ENCODE results near the gene PGBD2. TPM values are rescaled to one million over a fixed set of nuclear protein-coding genes. Genes with fewer than 3 reads are reported as not detected.
A peak's percentile ranks its signal among the peaks of the same experiment; 100 is the strongest.

The PGBD2 gene
- total and polyA plus RNA-seq, 9 of the 15 experiments (the other 6 are each of a cell fraction or from before 2014, with no cell fraction given), result 11.9 to 21.8 (median 14.7) TPM

- peak in 1 of 2 experiments; percentile 46; a peak in 1 of 4 replicates for TF ChIP-seq ZNF639 (CRISPR knock-in tag; conservative IDR thresholded peaks at IDR 0.05 in 1 of 2, IDR thresholded peaks at IDR 0.05 in 1 of 2)
- peak; percentile 85 for TF ChIP-seq ZSCAN29 (IDR thresholded peaks at IDR 0.05)
- no peak for TF ChIP-seq ZNF165 (CRISPR knock-in tag; IDR thresholded peaks at IDR 0.05; ENCODE audit: borderline replicate concordance)
- TF ChIP-seq NKRF (IDR thresholded peaks at IDR 0.05; ENCODE audit: borderline replicate concordance), result no peak
- TF ChIP-seq, protein P1, sequence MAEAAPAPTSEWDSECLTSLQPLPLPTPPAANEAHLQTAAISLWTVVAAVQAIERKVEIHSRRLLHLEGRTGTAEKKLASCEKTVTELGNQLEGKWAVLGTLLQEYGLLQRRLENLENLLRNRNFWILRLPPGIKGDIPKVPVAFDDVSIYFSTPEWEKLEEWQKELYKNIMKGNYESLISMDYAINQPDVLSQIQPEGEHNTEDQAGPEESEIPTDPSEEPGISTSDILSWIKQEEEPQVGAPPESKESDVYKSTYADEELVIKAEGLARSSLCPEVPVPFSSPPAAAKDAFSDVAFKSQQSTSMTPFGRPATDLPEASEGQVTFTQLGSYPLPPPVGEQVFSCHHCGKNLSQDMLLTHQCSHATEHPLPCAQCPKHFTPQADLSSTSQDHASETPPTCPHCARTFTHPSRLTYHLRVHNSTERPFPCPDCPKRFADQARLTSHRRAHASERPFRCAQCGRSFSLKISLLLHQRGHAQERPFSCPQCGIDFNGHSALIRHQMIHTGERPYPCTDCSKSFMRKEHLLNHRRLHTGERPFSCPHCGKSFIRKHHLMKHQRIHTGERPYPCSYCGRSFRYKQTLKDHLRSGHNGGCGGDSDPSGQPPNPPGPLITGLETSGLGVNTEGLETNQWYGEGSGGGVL (CRISPR knock-in tag; IDR thresholded peaks at IDR 0.05), result no peak
- TF ChIP-seq, protein P2, sequence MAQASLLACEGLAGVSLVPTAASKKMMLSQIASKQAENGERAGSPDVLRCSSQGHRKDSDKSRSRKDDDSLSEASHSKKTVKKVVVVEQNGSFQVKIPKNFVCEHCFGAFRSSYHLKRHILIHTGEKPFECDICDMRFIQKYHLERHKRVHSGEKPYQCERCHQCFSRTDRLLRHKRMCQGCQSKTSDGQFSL (CRISPR knock-in tag; IDR thresholded peaks at IDR 0.05), result peak; percentile 87
- TF ChIP-seq, protein P2 (tag; IDR thresholded peaks at IDR 0.05), result no peak
- no peak for TF ChIP-seq ZNF197 (CRISPR knock-in tag; IDR thresholded peaks at IDR 0.05; ENCODE audit: low read depth)
- TF ChIP-seq CBX3 (IDR thresholded peaks at IDR 0.05; ENCODE audit: borderline replicate concordance in 1 of 2, low read length in 2 of 2), result peak in 1 of 2 experiments; percentile 95; a peak in 1 of 3 replicates
- TF ChIP-seq NFYB (IDR thresholded peaks at IDR 0.05; ENCODE audit: extremely low read depth, insufficient read length), result no peak
- TF ChIP-seq BCOR (IDR thresholded peaks at IDR 0.05), result peak; percentile 89
- TF ChIP-seq ZNF3 (CRISPR knock-in tag; IDR thresholded peaks at IDR 0.05), result no peak
- TF ChIP-seq ZBTB8A (IDR thresholded peaks at IDR 0.05; ENCODE audit: partially characterized antibody), result no peak
- TF ChIP-seq TBP (optimal IDR thresholded peaks at IDR 0.05; ENCODE audit: low read depth, low read length), result no peak
- TF ChIP-seq STAT6 (CRISPR knock-in tag; IDR thresholded peaks at IDR 0.05), result peak; percentile 99; the same call in 1 of the 2 replicates
- no peak for TF ChIP-seq RAD51 (IDR thresholded peaks at IDR 0.05; ENCODE audit: borderline replicate concordance, low read depth)
- TF ChIP-seq KLF10 (CRISPR knock-in tag; IDR thresholded peaks at IDR 0.05), result no peak
- peak; percentile 90 for TF ChIP-seq U2AF1 (optimal IDR thresholded peaks at IDR 0.05; ENCODE audit: low read depth, low read length)
- peak; percentile 76 for TF ChIP-seq TRIM28 (IDR thresholded peaks at IDR 0.05)
These were observed at the start of gene PGBD2 (continued) for GRCh38 chr1:248906009-248906752.
